Esophagus muscularis mucosa (tissue), 4 donors: Measurements from ENCODE around the gene TMEM94. TPM values are rescaled to one million over a fixed set of nuclear protein-coding genes. Genes with fewer than 3 reads are reported as not detected.

Source experiments
- DNase-seq: peaks from one replicate; pipeline ENCODE4 v3.0.0-alpha.2; 2017; ENCODE audit errors: extremely low spot score
- H3K27ac ChIP-seq, 4 donors: fragments of 200-600 bp; sonication (generic); replicated peaks in 1 of 4; 1 replicate in 3 of 4; 2 replicates in 1 of 4; pipeline ENCODE4 v1.5.1; 2016 to 2019; ENCODE audit warnings: mild to moderate bottlenecking in 1 of 4
- H3K27me3 ChIP-seq, 4 donors: fragments of 200-600 bp; sonication (generic); one replicate each; pipeline versions ENCODE4 v1.5.1 to v1.6.0; 2016 to 2019
- H3K36me3 ChIP-seq, 4 donors: fragments of 200-600 bp; sonication (generic); one replicate each; pipeline ENCODE4 v1.5.1; 2016 to 2019
- H3K4me1 ChIP-seq, 4 donors: fragments of 200-600 bp; sonication (generic); one replicate each; pipeline ENCODE4 v1.5.1; 2016 to 2019
- H3K4me3 ChIP-seq, 4 donors: fragments of 200-600 bp; sonication (generic); 1 replicate in 2 of 4; 2 replicates in 2 of 4; pipeline ENCODE4 v1.5.1; 2016 to 2019; ENCODE audit warnings: mild to moderate bottlenecking in 4 of 4, moderate library complexity in 1 of 4
- H3K9me3 ChIP-seq, 4 donors: fragments of 200-600 bp; sonication (generic); 1 replicate in 3 of 4; 2 replicates in 1 of 4; pipeline ENCODE4 v1.5.1; 2016 to 2019
- EP300 ChIP-seq: sonication (generic); formaldehyde crosslinking; IDR thresholded peaks from one replicate; pipeline ENCODE4 v1.6.1; 2017; ENCODE audit warnings: antibody characterized with exemption
- POLR2A ChIP-seq: fragments of 450-650 bp; IDR thresholded peaks from one replicate; pipeline ENCODE4 v1.6.1; 2017; ENCODE audit warnings: antibody characterized with exemption, moderate library complexity, mild to moderate bottlenecking, low read depth
- POLR2AphosphoS5 ChIP-seq, 2 donors: sonication (generic); formaldehyde crosslinking; IDR thresholded peaks; one replicate each; pipeline ENCODE4 v1.6.1; 2017; ENCODE audit warnings: antibody characterized with exemption in 2 of 2
- WGBS: methylation state at CpG from one replicate; pipeline ENCODE4 v1.1.5; 2018; 5-methylcytosine and 5-hydroxymethylcytosine counted together
- intact Hi-C: fragments of 100-400 bp; cut with DNase I; formaldehyde crosslinking; loops from one replicate; pipeline ENCODE4 v1.15.1; 2023
- total RNA-seq, 4 donors: library from RNA; depleted of rRNA; stranded (reverse); fragments of >200 nt; gene quantifications; one replicate each; pipeline versions ENCODE4 v1.1.0 to v1.2.1, GENCODE V29; 2016
- TF ChIP-seq, protein P1 (sequence below), 3 experiments: fragments of 200-600 bp in 2 of 3; fragments of 450-650 bp in 1 of 3; sonication (generic) in 2 of 3; IDR thresholded peaks; one replicate each; pipeline ENCODE4 v1.5.1; 2017 to 2019; ENCODE audit warnings: antibody characterized with exemption in 3 of 3, mild to moderate bottlenecking in 2 of 3, moderate library complexity in 1 of 3

TMEM94 gene
- total RNA-seq, 4 donors from 2014 or later: 35.3 to 71.4 (median 46.3) TPM

DNA sequence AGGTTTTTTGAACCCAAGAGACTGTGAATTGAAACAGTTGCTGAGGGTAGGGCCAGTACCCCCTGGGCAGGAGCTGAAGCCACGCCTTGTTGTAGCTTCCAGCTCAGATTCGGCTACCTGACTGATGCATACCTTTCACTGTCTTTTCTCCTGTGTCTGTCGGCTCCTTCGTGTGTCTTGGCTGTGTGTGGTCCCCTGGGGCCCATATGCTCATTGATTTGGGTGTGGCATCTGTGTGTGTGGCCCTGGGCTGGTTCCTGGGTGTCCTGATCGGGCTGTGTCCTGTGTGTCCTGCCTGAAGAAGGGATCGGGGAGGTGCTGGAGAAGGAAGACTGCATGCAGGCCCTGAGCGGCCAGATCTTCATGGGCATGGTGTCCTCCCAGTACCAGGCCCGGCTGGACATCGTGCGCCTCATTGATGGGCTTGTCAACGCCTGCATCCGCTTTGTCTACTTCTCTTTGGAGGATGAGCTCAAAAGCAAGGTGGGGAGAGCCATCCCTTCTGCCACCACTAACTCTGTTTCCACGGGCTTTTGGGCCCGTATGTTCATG, 38.0 kb downstream of the TMEM94 start:
- intact Hi-C loops: no loop called here
- WGBS: 87% methylated on average over 10 of the region's 14 CpGs
- Histone ChIP-seq H3K4me1 (peaks cover 28 to 35% (median 32%) of the 10 kb centered on the region in 4 donors), H3K4me3 (no peak overlapping the region), H3K36me3 (peaks cover 33 to 95% (median 89%) of the 10 kb centered on the region in 4 donors), H3K27ac (no peak overlapping the region), H3K9me3 (no peaks in the 10 kb centered on the region), H3K27me3 (no peaks in the 10 kb centered on the region)
- no peak for DNase-seq
- no peak for TF ChIP-seq EP300
- no peak for TF ChIP-seq POLR2A
- TF ChIP-seq, protein P1, sequence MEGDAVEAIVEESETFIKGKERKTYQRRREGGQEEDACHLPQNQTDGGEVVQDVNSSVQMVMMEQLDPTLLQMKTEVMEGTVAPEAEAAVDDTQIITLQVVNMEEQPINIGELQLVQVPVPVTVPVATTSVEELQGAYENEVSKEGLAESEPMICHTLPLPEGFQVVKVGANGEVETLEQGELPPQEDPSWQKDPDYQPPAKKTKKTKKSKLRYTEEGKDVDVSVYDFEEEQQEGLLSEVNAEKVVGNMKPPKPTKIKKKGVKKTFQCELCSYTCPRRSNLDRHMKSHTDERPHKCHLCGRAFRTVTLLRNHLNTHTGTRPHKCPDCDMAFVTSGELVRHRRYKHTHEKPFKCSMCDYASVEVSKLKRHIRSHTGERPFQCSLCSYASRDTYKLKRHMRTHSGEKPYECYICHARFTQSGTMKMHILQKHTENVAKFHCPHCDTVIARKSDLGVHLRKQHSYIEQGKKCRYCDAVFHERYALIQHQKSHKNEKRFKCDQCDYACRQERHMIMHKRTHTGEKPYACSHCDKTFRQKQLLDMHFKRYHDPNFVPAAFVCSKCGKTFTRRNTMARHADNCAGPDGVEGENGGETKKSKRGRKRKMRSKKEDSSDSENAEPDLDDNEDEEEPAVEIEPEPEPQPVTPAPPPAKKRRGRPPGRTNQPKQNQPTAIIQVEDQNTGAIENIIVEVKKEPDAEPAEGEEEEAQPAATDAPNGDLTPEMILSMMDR (IDR thresholded peaks at IDR 0.05): no peak
- TF ChIP-seq POLR2AphosphoS5 (IDR thresholded peaks at IDR 0.05): no peak

DNA sequence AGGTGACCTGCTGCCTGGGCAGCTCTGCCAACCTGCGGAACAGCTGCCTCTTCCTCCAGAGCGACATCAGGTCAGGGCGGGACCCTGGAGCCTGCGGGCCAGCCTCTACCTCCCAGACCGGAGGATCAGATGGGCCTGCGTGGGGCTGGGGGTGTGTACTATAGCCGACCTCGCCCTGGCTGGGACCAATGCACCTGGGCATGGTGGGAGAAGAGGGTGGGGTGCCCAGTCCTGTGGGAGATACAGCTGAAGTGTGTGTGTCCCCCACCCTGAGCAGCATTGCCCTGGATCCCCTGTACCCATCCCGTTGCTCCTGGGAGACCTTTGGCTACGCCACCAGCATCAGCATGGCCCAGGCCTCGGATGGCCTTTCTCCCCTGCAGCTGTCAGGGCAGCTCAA, 39.6 kb downstream of the TMEM94 start:
- Histone ChIP-seq H3K27ac (no peak overlapping the region), H3K4me3 (no peak overlapping the region), H3K9me3 (no peaks in the 10 kb centered on the region), H3K27me3 (no peaks in the 10 kb centered on the region), H3K36me3 (peaks cover 40 to 100% (median 96%) of the 10 kb centered on the region in 4 donors), H3K4me1 (peaks cover 25 to 35% (median 34%) of the 10 kb centered on the region in 4 donors)
- WGBS: no CpG with 5 or more reads among the region's 11 CpGs
- DNase-seq: no peak
- TF ChIP-seq, protein P1 (IDR thresholded peaks at IDR 0.05): no peak
- TF ChIP-seq POLR2A (no peak), POLR2AphosphoS5 (IDR thresholded peaks at IDR 0.05) (no peak), EP300 (no peak)
- intact Hi-C loops: no loop called here

DNA sequence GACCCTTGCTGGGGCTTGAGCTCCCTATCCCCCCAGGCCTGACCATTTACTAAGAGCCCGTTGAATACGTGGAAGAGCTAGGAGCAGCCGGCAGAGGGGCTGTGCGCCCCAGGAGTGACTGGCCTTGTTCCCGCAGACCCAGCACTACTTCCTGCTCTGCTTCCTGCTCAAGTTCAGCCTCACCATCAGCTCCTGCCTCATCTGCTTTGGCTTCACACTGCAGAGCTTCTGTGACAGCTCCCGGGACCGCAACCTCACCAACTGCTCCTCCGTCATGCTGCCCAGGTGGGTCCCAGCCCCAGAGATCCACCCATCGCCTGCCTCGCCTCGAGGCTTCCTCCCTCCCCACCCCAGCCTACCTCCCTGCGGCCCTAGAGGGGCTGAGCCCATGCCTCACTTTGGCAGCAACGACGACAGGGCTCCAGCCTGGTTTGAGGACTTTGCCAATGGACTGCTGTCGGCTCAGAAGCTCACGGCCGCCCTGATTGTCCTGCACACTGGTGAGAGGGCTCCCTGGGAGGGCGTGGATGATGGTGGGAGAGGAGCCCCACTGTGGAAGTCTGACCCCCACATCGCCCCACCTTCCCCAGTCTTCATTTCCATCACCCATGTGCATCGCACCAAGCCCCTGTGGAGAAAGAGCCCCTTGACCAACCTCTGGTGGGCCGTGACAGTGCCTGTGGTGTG, 41.7 kb downstream of the TMEM94 start:
- Histone ChIP-seq H3K4me3 (no peak overlapping the region), H3K27me3 (no peaks in the 10 kb centered on the region), H3K27ac (peak overlapping the region in 3 of 4 donors; percentile 53 to 78 (median 70)), H3K4me1 (peaks cover 33 to 52% (median 46%) of the 10 kb centered on the region in 4 donors), H3K9me3 (no peaks in the 10 kb centered on the region), H3K36me3 (peaks cover 27 to 99% (median 95%) of the 10 kb centered on the region in 4 donors)
- 71% methylated on average over 18 of the region's 21 CpGs for WGBS
- intact Hi-C loops: no loop called here
- DNase-seq: no peak
- TF ChIP-seq POLR2A (no peak), POLR2AphosphoS5 (IDR thresholded peaks at IDR 0.05) (peak in 1 of 2 donors; percentile 4), EP300 (no peak)

DNA sequence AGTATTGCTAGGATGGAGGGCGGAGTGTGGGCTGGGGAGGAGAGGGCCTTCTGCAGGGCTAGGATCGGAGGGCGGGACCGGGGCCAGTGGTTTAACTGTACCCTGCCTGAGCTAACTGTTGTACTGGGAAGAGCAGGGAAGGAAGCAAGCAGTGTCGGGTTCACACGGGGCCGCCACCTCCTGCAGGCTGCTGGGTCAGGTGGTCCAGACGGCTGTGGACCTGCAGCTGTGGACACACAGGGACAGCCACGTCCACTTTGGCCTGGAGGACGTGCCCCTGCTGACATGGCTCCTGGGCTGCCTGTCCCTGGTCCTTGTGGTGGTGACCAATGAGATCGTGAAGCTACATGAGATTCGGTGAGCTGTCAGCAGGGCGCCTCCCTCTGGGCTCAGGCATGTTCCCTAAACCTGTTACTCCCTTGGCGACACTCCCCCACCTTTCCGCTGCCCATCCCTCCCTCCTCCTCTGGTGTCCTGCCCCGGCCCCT, 42.3 kb downstream of the TMEM94 start:
- DNase-seq: no peak
- WGBS: 57% methylated on average over 10 of the region's 16 CpGs
- H3K27ac ChIP-seq: peak overlapping the region in 3 of 4 donors; percentile 53 to 78 (median 70)
- TF ChIP-seq POLR2A: no peak
- TF ChIP-seq, protein P1 (IDR thresholded peaks at IDR 0.05): no peak
- intact Hi-C loops: no loop called here
- peaks cover 21 to 99% (median 95%) of the 10 kb centered on the region in 4 donors for H3K36me3 ChIP-seq
- H3K9me3 ChIP-seq: no peaks in the 10 kb centered on the region
- peaks cover 33 to 53% (median 46%) of the 10 kb centered on the region in 4 donors for H3K4me1 ChIP-seq
- no peaks in the 10 kb centered on the region for H3K27me3 ChIP-seq
- H3K4me3 ChIP-seq: no peak overlapping the region

DNA sequence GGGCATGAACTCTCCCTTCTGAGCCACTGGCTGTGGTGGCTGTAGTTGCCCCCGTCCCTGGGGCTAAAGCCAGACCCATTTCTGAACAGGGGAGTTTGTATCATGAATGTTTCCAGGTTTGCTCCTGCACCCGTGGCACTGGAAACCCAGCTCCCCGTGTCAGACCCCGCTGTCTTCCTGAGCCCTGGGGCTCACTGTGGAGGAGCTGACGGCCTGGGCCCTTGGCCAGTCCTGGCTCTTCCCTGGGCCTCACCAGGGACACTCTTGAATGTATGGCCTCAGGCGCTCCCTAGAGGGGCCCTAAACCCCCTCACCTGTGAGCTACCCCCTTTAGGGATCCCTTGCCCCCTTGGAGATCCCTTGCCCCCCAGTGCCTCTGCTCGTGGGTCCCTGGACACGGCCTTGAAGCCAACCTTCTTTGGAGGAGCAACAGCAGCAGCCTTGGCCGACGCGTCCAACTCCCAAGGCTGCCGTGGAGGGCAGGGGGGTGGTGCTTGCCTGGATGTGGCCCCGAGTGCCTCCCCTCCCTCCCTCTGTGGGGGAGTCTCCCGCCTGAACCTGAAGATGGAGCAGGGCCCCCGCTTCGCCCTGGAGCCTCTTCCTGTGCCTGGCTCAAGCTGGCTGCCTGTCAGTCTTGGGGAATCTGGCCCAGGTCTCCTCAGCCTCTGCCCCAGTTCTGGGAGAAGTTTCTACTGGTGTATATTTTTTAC, 43.0 kb downstream of the TMEM94 start:
- no peaks in the 10 kb centered on the region for H3K9me3 ChIP-seq
- peaks cover 19 to 99% (median 95%) of the 10 kb centered on the region in 4 donors for H3K36me3 ChIP-seq
- H3K27me3 ChIP-seq: no peaks in the 10 kb centered on the region
- WGBS: 34% methylated on average over 11 of the region's 16 CpGs
- intact Hi-C loops: no loop called here
- TF ChIP-seq, protein P1 (IDR thresholded peaks at IDR 0.05): no peak
- no peak for TF ChIP-seq POLR2AphosphoS5 (IDR thresholded peaks at IDR 0.05)
- TF ChIP-seq EP300: no peak
- no peak for TF ChIP-seq POLR2A
- H3K27ac ChIP-seq: peak overlapping the region; percentile 42 to 78 (median 62)
- DNase-seq: no peak
- H3K4me1 ChIP-seq: peaks cover 33 to 56% (median 49%) of the 10 kb centered on the region in 4 donors
- H3K4me3 ChIP-seq: no peak overlapping the region
